T follicular helper cell (primary cell): ENCODE measurements around the gene ALDOA.

Experiments
- DNase-seq: peaks from one replicate; pipeline ENCODE4 v3.0.0-alpha.2; 2020; ENCODE audit warnings: low read depth

ALDOA gene

DNA sequence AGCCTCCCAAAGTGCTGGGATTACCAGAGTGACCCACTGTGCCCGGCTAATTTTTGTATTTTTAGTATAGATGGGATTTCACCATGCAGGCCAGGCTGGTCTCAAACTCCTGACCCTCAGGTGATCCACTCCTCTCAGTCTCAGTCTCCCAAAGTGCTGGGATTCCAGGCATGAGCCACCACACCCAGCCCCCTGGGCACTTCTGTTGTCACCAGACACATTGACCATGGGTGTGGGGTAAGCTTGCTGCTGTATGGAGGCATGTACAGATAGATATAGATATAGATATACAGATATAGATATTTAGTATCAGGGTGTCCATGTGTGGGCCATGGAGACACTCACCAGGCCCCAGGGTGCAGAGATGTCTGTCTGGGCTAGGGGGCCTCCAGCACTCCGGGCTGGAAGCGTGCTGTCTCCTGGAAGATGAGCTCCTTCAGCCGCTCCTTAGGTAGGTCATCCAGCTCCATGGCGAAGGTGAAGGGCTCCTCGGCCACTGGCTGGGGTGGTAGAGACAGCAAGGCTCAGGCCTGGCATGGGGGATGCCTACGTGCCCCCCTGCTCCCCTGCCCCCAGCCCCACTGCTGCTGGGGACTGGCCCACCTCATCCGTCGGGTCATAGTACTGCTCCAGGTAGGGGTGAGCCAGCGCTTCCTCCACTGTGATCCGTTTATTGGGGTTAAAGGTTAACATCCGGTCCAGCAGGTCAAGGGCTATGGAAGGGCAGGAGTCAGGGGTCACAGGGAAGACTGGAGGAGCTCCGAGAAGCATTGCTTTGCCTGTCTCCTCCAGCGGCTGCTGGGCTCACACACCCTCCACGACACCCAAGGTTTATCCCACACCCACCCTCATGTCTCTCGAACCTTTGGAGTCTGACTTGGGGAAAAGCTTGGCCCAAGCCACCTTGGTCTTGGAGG, 51.0 kb downstream of the ALDOA start:
- no peak for DNase-seq

DNA sequence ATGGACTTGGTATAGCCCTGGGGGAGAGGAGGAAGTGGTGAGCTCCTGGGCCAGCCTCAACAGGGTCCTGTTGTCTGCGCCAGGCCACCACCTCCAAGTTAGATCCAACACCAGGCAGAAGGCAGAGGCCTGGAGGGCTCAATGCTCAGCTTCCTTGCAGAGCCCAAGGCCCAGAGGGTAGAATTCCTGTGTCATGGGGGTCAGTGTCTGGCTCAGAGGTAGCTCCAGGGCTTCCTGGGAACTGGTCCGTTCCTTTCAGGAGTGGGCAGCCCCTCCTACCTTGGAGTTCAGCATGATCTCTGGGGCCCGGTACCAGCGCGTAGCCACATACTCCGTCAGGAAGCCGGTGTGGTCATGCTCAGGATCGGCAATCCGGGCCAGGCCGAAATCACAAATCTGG, 52.2 kb downstream of the ALDOA start:
- no peak for DNase-seq

DNA sequence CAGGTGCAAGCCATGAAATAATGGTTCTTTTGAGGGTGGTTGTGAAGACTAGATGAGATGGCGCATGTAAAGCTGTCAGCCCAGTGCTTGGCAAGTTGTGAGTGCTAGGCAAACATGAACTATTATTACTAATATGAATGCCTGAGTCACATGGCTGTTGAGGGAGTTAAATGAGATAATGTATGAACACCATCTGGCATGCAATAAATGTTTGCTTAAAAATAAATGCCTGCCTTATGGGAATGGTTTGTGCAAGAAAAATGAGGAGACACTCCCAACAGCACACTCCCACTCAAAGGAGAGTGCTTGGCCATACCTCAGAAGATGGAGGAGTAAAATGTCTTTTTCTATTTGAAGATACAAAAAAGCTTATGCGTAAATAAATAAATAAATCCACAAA, 53.9 kb downstream of the ALDOA start:
- DNase-seq = no peak
